GM19372 (cell line): Measurements from ENCODE around the gene PRR15.

Experiments used
- ATAC-seq: cut with Tn5 transposase; IDR thresholded peaks from one replicate; pipeline ENCODE4 v1.9.1; 2021; ENCODE audit warnings: mild to moderate bottlenecking, low read depth, moderate library complexity; ENCODE audit not compliant: unreplicated experiment

PRR15 gene

DNA sequence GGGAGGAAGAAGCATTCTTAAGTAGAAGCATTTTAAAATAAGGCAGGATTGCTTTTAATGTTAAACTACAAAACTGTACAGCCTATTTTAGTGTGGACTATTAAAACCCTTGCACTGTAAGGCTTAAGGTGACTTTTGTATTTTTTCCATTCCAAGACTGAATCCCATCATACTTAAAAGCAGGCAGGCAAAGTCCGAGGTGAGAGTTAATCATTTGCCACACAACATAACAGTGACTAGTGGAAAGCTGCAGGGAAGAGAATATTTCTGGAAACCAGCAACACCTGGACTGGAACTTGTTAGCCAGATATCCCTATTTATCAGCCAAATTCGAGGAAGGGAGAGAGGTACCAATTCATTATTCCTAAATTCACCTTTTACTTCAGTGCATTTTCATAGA lies 3.5 kb downstream of the PRR15 start:
- no peak for ATAC-seq

GRCh38 chr7:29569648-29570047 lies 6.0 kb downstream of the PRR15 start:
- ATAC-seq: no peak

DNA sequence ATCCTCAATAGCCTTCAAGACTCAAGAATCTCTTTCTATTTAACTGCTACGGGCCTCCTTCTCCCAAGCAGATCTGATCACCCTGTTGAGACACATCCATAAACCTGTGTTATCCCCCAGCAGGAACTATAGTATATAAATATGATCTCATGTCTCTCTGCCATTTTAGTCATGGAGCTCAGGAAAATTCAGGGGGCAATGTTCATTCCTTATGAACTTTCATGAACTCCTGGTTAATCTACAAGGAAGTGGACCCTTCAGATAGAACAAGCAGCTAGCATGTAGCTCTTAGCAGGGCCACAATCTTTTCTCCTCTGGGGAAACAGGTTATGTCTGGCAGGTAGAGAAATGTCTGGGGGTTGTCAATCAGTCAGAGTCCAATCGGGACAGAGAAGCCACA lies 8.9 kb downstream of the PRR15 start:
- ATAC-seq: no peak

- no peak for ATAC-seq
These were observed 9.9 kb downstream of the PRR15 start for GRCh38 chr7:29573567-29573966.

DNA sequence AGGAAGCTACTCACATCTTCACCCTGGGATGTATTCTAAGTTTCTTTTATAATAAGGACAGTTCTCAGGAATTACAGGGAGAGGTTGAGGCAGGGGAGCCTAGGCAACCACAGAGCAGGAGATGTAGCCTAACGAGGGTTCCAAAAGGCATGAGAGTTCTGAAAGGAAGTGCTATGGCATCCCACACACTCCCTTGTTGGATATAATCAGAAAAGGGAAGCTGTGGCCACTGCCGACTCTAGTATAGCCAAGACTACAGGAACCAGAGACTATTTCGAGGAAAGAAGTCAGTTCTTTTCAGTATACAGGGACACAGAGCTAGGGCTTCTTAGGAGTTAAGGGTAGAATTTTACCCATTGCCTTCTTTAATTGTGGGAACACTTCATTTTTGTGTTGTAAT lies 11.0 kb downstream of the PRR15 start:
- no peak for ATAC-seq

DNA sequence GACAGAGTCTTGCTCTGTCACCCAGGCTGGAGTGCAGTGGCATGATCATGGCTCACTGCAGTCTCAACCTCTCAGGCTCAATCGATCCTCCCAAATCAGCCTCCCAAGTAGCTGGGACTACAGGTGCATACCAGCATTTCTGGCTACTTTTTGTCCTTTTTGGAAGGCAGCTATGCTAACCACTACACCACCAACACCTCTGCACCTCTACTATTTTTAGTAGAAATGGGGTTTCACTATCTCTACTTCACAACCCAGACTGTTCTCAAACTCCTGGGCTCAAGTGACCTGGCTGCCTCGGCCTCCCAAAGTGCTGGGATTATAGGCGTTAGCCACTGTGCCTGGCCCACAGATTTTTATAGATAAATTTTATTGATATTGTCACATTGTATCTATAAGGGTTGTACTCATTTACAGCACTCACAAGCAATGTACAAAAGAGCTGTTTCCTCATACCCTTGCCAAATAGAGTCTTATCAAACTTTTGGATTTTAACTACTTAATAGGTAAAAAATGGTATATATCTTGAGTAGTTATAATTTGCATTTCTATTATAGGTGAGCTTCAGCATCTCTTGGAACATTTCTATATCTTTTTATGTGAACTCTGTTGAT lies 23.7 kb downstream of the PRR15 start:
- ATAC-seq: no peak

GRCh38 chr7:29588212-29588611 lies 24.6 kb downstream of the PRR15 start:
- no peak for ATAC-seq

DNA sequence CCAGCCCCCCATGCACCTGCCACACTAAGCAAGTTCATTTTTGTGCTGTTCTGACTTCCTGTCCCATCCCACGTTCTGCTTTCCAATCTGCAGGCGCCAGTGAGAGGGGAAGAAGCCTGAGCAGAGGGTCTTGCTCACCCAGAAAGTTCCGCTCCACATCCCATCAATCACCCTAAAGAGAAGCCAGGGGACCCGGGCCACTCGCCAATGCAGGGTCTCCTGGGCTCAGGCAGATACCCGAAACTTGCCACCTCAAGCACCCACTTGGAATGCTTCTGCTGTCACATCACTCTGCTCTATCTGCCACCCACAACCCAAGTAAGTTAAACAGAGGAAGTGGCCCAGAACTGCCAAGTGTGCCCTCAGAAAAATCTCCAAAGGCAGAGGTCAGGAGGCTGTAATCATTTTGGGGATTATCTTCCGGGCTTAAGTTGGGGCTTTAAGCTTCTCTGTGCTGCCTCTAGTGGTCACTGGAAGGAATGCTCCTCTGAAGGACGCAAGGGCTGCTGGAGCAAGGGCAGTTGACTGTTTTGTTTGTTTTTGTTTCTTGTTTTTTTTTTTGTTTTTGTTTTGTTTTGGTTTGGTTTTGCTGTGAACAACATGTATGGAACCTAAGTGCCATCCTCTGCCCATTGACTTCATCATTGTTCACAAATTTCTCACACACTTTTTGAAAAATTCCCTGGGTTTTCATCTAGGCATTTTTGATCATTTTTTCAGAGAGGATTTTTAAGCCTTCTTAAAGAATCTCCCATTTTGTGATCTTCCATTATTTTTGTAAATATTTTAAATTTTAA lies 25.5 kb downstream of the PRR15 start:
- ATAC-seq: peak; percentile 87

- no peak for ATAC-seq
These were observed 29.2 kb downstream of the PRR15 start for GRCh38 chr7:29592866-29593265.

GRCh38 chr7:29593459-29593858 lies 29.8 kb downstream of the PRR15 start:
- ATAC-seq: no peak

DNA sequence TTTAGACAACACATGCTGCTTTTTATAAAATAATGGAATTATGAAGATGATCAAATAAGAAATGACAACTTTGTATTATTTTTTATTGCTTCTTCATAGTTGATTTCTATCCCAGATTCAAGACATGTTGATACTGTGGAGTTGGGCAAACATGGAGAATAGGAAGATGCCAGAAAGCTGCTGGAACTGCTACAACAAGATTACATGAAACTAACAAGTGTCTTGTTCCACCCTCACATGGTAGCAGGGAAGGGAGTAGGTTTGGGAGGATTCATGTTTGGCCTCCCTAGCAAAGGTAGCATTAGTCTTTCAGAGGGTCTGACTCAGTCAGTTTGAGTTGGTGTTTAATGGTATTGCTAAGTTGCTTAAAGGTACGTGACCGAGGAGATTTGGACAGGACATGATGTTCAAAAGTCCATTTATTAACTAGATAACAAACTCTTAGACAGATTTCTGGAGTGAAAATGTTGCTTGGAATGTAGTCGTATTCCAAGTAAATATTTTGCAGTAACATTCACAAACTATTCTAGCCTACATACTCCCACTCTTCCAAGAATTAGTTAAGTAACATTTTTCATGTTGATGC lies 33.1 kb downstream of the PRR15 start:
- ATAC-seq: no peak

DNA sequence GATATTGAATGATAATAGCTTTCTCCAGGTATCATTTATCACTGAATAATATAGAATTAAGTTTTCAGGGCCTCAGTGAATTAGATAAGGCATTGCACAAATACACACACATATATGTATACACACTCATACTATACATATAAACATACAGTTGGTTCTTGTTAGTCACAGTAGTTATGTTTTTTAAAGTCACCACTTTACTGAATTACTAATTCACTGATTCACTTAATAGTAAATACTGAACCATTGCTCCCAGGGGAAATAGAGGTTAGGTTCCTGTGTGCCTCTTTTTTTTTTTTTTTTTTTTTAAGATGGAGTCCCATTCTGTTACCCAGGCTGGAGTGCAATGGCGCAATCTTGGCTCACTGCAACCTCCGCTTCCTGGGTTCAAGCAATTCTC lies 33.6 kb downstream of the PRR15 start:
- no peak for ATAC-seq

- ATAC-seq: no peak
These were observed 34.5 kb downstream of the PRR15 start for GRCh38 chr7:29598137-29598536.

GRCh38 chr7:29598613-29599012 lies 35.0 kb downstream of the PRR15 start:
- ATAC-seq: no peak

DNA sequence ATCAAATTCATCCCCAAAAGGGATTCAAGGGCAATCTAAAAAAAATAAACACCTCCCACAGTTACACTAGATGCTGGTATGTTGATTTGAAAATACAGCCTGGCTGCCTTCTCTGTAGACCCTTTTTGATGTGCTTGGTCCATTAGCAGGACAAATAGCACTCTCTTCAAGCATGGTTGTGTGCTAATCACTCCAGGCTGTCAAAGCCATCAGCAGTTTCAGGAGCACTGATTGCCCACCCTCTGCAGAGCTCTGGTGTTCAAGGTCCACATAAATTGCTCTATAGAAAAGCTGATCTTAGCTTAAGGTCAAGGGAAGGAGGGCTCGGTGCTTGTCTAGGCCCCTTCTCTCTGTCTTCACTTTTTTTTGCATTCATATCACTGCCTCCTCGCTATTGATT lies 35.4 kb downstream of the PRR15 start:
- no peak for ATAC-seq

- ATAC-seq: no peak
These were observed 37.0 kb downstream of the PRR15 start for GRCh38 chr7:29600661-29601060.

- no peak for ATAC-seq
These were observed 40.4 kb downstream of the PRR15 start for GRCh38 chr7:29604052-29604451.

GRCh38 chr7:29604702-29605101 lies 41.1 kb downstream of the PRR15 start:
- ATAC-seq: no peak

DNA sequence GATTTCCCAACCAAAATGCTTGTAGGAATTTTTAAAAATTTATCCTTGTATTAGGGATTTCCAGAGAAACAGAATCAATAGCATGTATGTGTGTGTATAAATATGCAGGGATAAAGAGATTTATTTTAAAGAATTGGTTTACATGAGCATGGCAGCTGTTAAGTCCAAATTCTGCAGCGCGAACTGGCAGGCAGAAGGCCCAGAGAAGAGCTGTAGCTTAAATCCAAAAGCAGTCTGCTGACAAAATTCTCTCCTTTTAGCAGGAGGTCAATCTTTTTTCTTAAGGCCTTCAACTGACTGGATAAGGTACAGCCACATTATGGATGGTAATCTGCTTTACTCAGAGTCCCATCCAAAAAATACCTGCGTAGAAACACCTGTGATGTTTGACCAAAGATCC lies 42.0 kb downstream of the PRR15 start:
- no peak for ATAC-seq

DNA sequence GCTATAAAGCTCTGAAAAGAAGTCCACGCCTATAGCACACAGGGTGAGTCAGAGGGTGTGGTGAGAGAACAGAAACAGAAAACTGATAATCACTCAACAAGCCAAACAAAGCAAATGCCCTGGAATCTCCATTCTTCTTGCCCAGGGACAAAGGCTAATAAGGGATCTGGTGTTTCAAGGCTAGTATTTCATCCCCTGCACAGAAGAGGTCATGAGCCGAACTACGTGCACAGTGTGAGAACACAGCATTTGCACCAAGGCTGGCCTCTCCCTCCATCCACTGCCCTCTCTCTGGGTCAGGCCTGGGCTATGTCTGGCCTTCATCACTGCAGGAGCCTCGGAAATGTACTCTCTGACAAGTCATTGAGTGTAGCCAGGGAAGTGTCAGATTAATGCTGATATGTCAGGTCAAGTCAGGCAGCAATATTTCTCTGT lies 42.7 kb downstream of the PRR15 start:
- no peak for ATAC-seq

DNA sequence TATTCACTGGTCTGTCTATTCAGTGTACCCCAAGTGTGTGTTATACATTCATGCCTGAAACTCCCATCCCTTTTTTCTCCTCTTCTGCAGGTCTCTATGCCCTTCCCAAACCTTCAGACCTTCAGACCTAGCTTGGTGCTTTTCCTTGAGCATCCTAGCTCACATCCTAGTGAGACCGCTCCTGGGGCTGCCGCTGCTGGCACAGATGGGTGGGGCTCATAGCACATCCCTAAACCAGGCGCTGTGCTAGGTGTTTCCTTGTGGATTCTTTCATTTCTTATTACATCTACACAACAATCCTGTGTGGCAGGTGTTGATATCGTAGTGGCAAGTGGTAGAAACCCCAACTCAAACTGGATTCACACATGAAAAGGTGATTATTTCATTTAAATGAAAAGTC lies 43.2 kb downstream of the PRR15 start:
- ATAC-seq: no peak

GRCh38 chr7:29607259-29607658 lies 43.6 kb downstream of the PRR15 start:
- no peak for ATAC-seq
